HG03196 (cell line): ENCODE measurements around the gene SLC16A11.
A peak's percentile ranks its signal among the peaks of the same experiment; 100 is the strongest.

ENCODE experiments used
- ATAC-seq: cut with Tn5 transposase; IDR thresholded peaks from one replicate; pipeline ENCODE4 v1.9.1; 2021; ENCODE audit not compliant: unreplicated experiment

The SLC16A11 gene

GRCh38 chr17:7026471-7027115 is 17.3 kb downstream of the SLC16A11 start:
- no peak for ATAC-seq

GRCh38 chr17:7025245-7025644 is 18.6 kb downstream of the SLC16A11 start:
- ATAC-seq, result no peak

- ATAC-seq, result no peak
These were observed 19.5 kb downstream of the SLC16A11 start for GRCh38 chr17:7024402-7024785.

- ATAC-seq, result no peak
These were observed 20.1 kb downstream of the SLC16A11 start for GRCh38 chr17:7023576-7024401.

GRCh38 chr17:7022781-7023571 is 20.9 kb downstream of the SLC16A11 start, which contains the start of gene BCL6B:
TSS of gene BCL6B (plus strand) at chr17:7023050. CDS start at chr17:7023672, 622 bp downstream.
- no peak for ATAC-seq

GRCh38 chr17:7021993-7022778 is 21.7 kb downstream of the SLC16A11 start:
- ATAC-seq, result peak; percentile 49

- no peak for ATAC-seq
These were observed 22.8 kb downstream of the SLC16A11 start for GRCh38 chr17:7020894-7021664.

GRCh38 chr17:7019839-7020519 is 23.9 kb downstream of the SLC16A11 start:
- no peak for ATAC-seq

GRCh38 chr17:7019367-7019766 is 24.5 kb downstream of the SLC16A11 start:
- no peak for ATAC-seq

- no peak for ATAC-seq
These were observed 25.4 kb downstream of the SLC16A11 start for GRCh38 chr17:7018331-7018964.

- ATAC-seq, result no peak
These were observed 26.1 kb downstream of the SLC16A11 start for GRCh38 chr17:7017827-7018200.

GRCh38 chr17:7016886-7017826 is 26.7 kb downstream of the SLC16A11 start:
- no peak for ATAC-seq

GRCh38 chr17:7016418-7016817 is 27.5 kb downstream of the SLC16A11 start:
- no peak for ATAC-seq

GRCh38 chr17:7014995-7015958 is 28.6 kb downstream of the SLC16A11 start:
- peak; percentile 15 for ATAC-seq

- ATAC-seq, result peak; percentile 73
These were observed 29.5 kb downstream of the SLC16A11 start for GRCh38 chr17:7014261-7014994.

GRCh38 chr17:7011942-7012254 is 32.0 kb downstream of the SLC16A11 start:
- ATAC-seq, result no peak
